Endometrial microvascular endothelial cells (primary cell): ENCODE data around the gene SEMA6C. TPM values are rescaled to one million over a fixed set of nuclear protein-coding genes. Genes with fewer than 3 reads are reported as not detected.

Experiments
- in situ Hi-C: cut with HindIII; loops from 2 replicates; pipeline ENCODE4 v1.10.0; 2017; ENCODE audit warnings: low sequenced_read_pairs, low pct_unique_long_range_greater_than_20kb; ENCODE audit errors: inconsistent ontology term
- total RNA-seq: library from RNA; depleted of rRNA; stranded (reverse); fragments of >200 nt; gene quantifications from one replicate; pipeline ENCODE4 v1.2.3, GENCODE V29; 2015; ENCODE audit errors: inconsistent ontology term

SEMA6C gene
- total RNA-seq, 1 donor from 2014 or later, result 51.7 TPM

GRCh38 chr1:151164732-151165280, 18.4 kb upstream of the SEMA6C start:
- in situ Hi-C loops, result no loop called here

- in situ Hi-C loops, result no loop called here
Observed at GRCh38 chr1:151159373-151159772, 12.9 kb upstream of the SEMA6C start.

GRCh38 chr1:151158751-151159251, 12.4 kb upstream of the SEMA6C start:
- in situ Hi-C loops, result no loop called here

GRCh38 chr1:151158326-151158725, 11.9 kb upstream of the SEMA6C start:
- in situ Hi-C loops, result no loop called here

- in situ Hi-C loops, result no loop called here
Observed at GRCh38 chr1:151157067-151157531, 10.7 kb upstream of the SEMA6C start.

- in situ Hi-C loops, result no loop called here
Observed at GRCh38 chr1:151156515-151156819, 10.0 kb upstream of the SEMA6C start, which contains the start of gene TNFAIP8L2. TNFAIP8L2 (plus strand) TSS chr1:151156649; CDS start chr1:151158698, 2,049 bp downstream.

GRCh38 chr1:151147665-151148064, 1.2 kb upstream of the SEMA6C start:
- in situ Hi-C loops, result no loop called here

GRCh38 chr1:151147132-151147503, 687 bp upstream of the SEMA6C start:
- in situ Hi-C loops, result no loop called here

- in situ Hi-C loops, result no loop called here
Observed at GRCh38 chr1:151146072-151146411, 389 bp downstream of the SEMA6C start.

GRCh38 chr1:151145304-151146071, 943 bp downstream of the SEMA6C start:
- in situ Hi-C loops, result no loop called here

GRCh38 chr1:151144474-151145303, 1.7 kb downstream of the SEMA6C start:
- in situ Hi-C loops, result no loop called here

- in situ Hi-C loops, result no loop called here
Observed at GRCh38 chr1:151143986-151144385, 2.4 kb downstream of the SEMA6C start.

- in situ Hi-C loops, result no loop called here
Observed at GRCh38 chr1:151143057-151143435, 3.4 kb downstream of the SEMA6C start.

GRCh38 chr1:151142411-151143056, 3.9 kb downstream of the SEMA6C start:
- in situ Hi-C loops, result no loop called here

- in situ Hi-C loops, result no loop called here
Observed at GRCh38 chr1:151137789-151138188, 8.6 kb downstream of the SEMA6C start.

GRCh38 chr1:151135433-151136385, 10.7 kb downstream of the SEMA6C start:
- in situ Hi-C loops, result no loop called here

- in situ Hi-C loops, result no loop called here
Observed at GRCh38 chr1:151134991-151135390, 11.4 kb downstream of the SEMA6C start.

- in situ Hi-C loops, result no loop called here
Observed at GRCh38 chr1:151134396-151134795, 12.0 kb downstream of the SEMA6C start.
